Measurements from ENCODE around the gene RGL2.
A peak's percentile ranks its signal among the peaks of the same experiment; 100 is the strongest.

RGL2 gene

DNA sequence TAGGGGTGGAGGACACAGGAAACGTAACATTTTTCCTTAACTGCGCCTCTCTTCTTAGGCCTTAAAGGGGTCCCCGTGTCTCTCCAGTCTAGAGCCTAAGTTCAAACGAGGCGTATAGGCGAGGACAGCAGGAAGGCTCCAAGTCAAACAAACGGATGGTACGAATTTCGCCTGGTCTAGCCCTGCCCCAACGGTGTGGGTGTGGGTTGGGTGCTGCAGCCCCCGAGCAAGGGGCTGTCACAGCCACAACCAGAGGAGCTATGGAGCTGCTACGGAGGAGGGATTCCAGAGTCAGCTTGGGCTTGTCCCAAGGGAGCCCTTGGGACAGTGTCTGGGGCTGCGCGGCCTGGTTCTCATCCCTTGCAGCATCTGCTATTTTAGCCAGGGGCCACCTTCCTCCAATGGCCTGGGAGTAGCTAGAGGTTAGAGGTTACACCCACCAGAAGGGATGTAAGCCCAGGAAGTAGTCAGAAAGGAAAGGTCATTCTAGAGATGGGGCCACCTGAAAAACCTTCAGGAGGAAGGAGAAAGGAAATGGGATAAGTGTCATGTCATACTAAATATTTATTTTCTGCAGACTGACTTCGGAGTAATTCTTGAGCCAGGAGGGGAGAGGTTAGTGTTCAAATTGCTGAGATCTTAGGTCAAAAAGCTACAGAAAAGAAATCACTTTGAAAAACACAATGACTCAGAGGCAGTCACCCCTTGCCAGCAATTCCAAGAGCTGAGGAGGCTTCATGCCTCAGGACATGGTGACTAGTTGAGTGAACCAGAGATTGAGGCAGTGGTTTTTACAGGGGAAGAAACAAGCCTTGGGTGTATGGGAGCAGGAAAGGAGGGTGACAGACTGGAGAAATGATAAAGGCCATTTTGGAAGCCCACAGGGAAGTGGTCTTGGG lies 48.8 kb downstream of the RGL2 start:
- peak overlapping the region; percentile 74 for H3K4me3 ChIP-seq (ENCODE audit: low read length)
- no peak for DNase-seq (ENCODE audit: low read depth, low spot score)

DNA sequence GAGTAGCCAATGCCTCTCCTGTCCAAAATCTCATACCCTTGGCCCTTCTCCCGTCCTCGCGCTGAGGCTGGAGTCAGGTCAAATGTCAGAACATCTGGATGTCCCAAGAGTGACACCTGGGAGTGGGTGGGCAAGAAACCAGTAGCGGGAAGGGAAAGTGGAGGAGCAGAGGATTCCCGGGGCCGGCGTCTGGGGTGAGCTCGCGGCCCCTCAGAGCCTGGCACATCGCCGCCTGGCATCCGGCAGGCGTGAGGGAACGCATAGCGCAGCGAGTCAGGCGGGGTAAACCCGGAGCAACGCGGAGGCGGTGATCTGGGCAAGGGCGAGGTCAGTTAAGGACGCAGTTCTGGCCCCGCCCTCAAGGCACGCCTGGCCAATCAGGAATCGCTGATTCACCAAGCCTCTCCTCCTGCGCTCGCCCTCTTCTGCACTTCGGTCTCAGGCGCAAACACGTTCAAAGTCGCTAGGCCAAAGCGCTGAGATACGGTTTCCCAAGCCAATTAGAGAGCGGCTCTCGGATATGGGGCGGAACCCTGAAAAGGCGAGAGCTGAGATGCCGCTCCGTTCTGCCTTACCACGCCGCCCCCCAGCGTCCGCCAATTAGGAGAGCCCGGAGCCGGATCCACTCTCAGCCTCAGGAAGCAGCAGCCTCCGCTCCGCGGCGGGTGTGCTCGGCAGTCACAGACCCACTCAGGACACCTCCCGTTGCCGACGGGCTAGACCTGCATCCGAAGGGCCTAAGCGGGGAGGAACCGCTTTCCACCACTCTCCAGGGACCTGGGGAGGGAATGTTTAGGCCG lies 49.6 kb downstream of the RGL2 start:
- H3K4me3 ChIP-seq (ENCODE audit: low read length) = peak overlapping the region; percentile 74

DNA sequence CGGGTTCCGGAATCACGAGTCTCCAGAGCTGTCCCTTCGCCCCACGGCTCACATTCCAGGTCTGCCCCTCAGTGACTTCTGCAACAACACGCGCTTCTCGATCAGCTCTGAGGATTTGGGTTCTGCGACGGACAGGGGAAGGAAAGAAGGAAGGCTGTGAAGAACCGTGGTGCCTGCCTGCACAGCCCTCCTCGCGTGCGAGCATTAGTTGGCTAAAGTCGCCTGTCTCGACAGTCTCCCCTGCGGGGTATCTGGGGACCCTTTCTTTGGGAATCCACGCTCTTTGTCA lies 50.2 kb downstream of the RGL2 start:
- H3K4me3 ChIP-seq (ENCODE audit: low read length) = peak overlapping the region; percentile 74
- DNase-seq (ENCODE audit: low read depth, low spot score) = no peak

More for the DNA sequence above, 49.6 kb downstream of the RGL2 start:
- peak; percentile 99 for DNase-seq (ENCODE audit: low read depth, low spot score)

DNA sequence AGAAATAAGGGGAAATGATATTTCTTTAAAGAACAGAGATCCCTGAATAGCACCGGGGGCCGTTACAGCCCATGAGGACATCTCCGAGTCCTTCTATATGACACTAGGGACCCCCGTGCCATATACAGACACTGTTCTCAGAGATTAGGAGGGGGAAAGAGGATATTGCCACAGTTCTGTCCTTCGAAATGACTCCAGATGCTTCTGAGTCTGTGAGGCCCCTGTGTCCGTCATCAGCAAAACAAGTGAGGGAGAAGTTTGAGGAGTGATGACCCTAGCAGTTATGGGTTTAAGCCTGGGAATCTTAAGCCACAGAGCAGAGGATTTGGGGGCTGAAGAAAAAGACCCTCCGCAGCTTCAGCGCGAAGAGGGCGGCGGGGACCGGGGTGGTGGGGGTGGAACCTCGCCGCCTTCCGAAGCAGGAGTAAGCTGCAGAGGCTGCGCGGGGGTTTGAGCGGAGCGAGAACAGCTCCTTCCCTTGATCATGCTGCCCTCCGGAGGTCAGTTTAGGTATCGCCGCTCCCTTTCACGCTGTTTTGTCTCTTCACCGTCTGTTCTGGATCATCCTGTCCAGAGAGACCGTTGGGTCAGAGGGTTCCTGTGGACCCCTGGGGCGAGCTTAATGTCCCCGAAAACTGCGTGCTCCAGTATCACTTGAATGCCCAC lies 50.6 kb downstream of the RGL2 start:
- DNase-seq (ENCODE audit: low read depth, low spot score) = peak; percentile 88
- H3K4me3 ChIP-seq (ENCODE audit: low read length) = peak overlapping the region; percentile 74

DNA sequence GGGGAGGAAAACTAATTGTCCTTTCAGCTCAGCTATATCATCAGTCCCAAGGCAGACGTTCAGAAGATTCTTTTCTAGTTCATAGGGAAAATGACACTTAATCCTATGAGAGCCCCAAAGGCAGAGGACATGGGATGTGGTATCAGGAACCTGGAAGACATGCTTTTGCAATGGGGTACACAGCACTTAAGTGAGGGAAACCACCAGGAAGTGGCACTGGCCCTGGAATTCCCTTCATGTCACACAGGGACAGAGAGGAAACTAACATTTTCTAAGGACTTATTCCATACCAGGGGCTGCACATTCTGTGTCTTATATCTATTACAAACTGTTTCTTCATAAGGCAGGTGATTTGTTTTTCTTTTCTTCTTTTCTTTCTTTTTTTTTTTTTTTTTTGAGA lies 55.3 kb downstream of the RGL2 start:
- H3K4me3 ChIP-seq (ENCODE audit: low read length) = no peak overlapping the region
- no peak for DNase-seq (ENCODE audit: low read depth, low spot score)

DNA sequence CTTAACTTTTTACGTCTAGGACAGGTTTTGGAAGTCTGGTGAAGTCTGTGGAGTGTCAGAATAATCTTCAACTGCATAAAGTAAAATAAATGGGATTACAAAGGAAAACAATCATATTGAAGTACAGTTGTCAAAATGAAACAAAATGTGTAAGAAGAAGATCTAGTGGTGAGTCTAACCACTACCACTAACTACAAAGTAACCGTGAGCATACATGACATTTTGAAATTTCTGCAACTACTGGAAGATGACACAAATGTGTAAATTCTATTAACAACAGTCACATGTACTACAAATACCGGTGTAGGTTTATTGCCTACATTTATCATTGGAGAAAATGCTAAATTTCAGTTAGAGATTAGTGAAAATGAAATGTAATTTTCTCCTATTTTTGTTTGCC lies 56.8 kb downstream of the RGL2 start:
- H3K4me3 ChIP-seq (ENCODE audit: low read length) = no peak overlapping the region
- DNase-seq (ENCODE audit: low read depth, low spot score) = no peak

Measured in Jurkat, Clone E6-1 (cell line).